K562 (cell line): ENCODE data around the gene PPARGC1A. TPM values are rescaled to one million over a fixed set of nuclear protein-coding genes. Genes with fewer than 3 reads are reported as not detected.

Source experiments
- ATAC-seq: fragments of 200-7000 bp; cut with Tn5 transposase; 3 replicates; pipeline ENCODE4 v1.9.1; 2020; ENCODE audit warnings: moderate library complexity
- BruUV-seq: library from RNA; stranded (reverse); fragments of 400-500 nt; replicated peaks from 2 replicates; lab custom pipeline; 2021; lab: Mats Ljungman, UMichigan
- CTCF ChIA-PET: fragments of 300-600 bp; formaldehyde crosslinking; extraction: SDS; loops from one replicate; lab custom pipeline; 2021; ENCODE audit warnings: low intra/inter-chr PET ratio; lab: Yijun Ruan, JAX
- POLR2A ChIA-PET: fragments of 300-600, 350-650 bp; sonication (Branson Sonifier 250); formaldehyde crosslinking; extraction: SDS; loops from one replicate; lab custom pipeline; 2021; ENCODE audit warnings: antibody characterized with exemption, inconsistent platforms; lab: Yijun Ruan, JAX
- DNase-seq, 4 experiments: peaks; one replicate each; pipeline versions ENCODE4 v3.0.0 to v3.0.0-alpha.2; 2011 to 2018; ENCODE audit warnings: low spot score in 3 of 4, mixed read lengths in 3 of 4; ENCODE audit errors: extremely low read depth in 1 of 4
- FAIRE-seq: peaks from 2 replicates; lab custom pipeline; 2011; peaks lifted over from hg19 to GRCh38; lab: Jason Lieb, UNC
- H2AFZ ChIP-seq: 2 replicates; pipeline ENCODE4 v1.6.0; 2011; ENCODE audit warnings: low read depth, low read length, control low read depth, inconsistent platforms
- H3K27ac ChIP-seq: fragments of 200-600 bp; 3 replicates; pipeline ENCODE4 v1.8.0; 2011; ENCODE audit warnings: low read depth, mild to moderate bottlenecking, control low read depth, inconsistent platforms, low read length, moderate library complexity, mixed read lengths; ENCODE audit errors: extremely low read depth
- H3K27me3 ChIP-seq, 2 experiments: fragments of 300-600 bp in 1 of 2; 2 replicates in 1 of 2; 3 replicates in 1 of 2; pipeline versions ENCODE4 v1.6.0 to v1.8.0; 2011; ENCODE audit warnings: inconsistent platforms in 2 of 2, low read length in 2 of 2, mild to moderate bottlenecking in 1 of 2, mixed read lengths in 1 of 2, moderate library complexity in 1 of 2; ENCODE audit not compliant: control insufficient read depth in 2 of 2, insufficient read depth in 2 of 2
- H3K36me3 ChIP-seq: fragments of 300-600 bp; 3 replicates; pipeline ENCODE4 v1.8.0; 2011; ENCODE audit warnings: mild to moderate bottlenecking, low read length, inconsistent platforms; ENCODE audit not compliant: control insufficient read depth, insufficient read depth
- H3K4me1 ChIP-seq, 2 experiments: fragments of 200-600 bp in 1 of 2; replicated peaks in 1 of 2; 2 replicates in 1 of 2; 3 replicates in 1 of 2; pipeline versions ENCODE4 v1.5.1 to v1.8.0; 2011; ENCODE audit warnings: inconsistent platforms in 2 of 2, low read length in 2 of 2, mild to moderate bottlenecking in 1 of 2, mixed read lengths in 1 of 2, moderate library complexity in 1 of 2; ENCODE audit not compliant: control insufficient read depth in 2 of 2, insufficient read depth in 2 of 2
- H3K4me2 ChIP-seq: 2 replicates; pipeline ENCODE4 v1.6.1; 2011; ENCODE audit warnings: low read length, control low read depth, inconsistent platforms, mixed read lengths; ENCODE audit not compliant: insufficient read depth
- H3K4me3 ChIP-seq: fragments of 200-600 bp; sonication (generic), shearing (Covaris generic); 2 replicates; pipeline ENCODE4 v1.5.1; 2016; ENCODE audit warnings: control low read depth, inconsistent platforms
- H3K79me2 ChIP-seq: fragments of 200-600 bp; 3 replicates; pipeline ENCODE4 v1.8.0; 2011; ENCODE audit warnings: low read length, inconsistent platforms; ENCODE audit not compliant: control insufficient read depth, insufficient read depth
- H3K9ac ChIP-seq, 2 experiments: 2 replicates each; pipeline versions ENCODE4 v1.6.0 to v1.6.1; 2011; ENCODE audit warnings: low read depth in 2 of 2, low read length in 2 of 2, control low read depth in 1 of 2, inconsistent platforms in 1 of 2, mild to moderate bottlenecking in 1 of 2, mixed read lengths in 1 of 2; ENCODE audit not compliant: insufficient read depth in 1 of 2
- H3K9me1 ChIP-seq: one replicate; pipeline ENCODE4 v1.6.0; 2011; ENCODE audit warnings: inconsistent platforms, mild to moderate bottlenecking, low read length, moderate library complexity; ENCODE audit not compliant: control insufficient read depth, insufficient read depth
- H3K9me3 ChIP-seq: replicated peaks from 2 replicates; pipeline ENCODE4 v1.5.1; 2011; ENCODE audit warnings: low read depth, low read length, inconsistent platforms; ENCODE audit not compliant: control insufficient read depth, insufficient read depth
- H4K20me1 ChIP-seq: replicated peaks from 2 replicates; pipeline ENCODE4 v1.6.1; 2011; ENCODE audit warnings: low read length, inconsistent platforms, mixed read lengths; ENCODE audit not compliant: control insufficient read depth, insufficient read depth
- CREB5 ChIP-seq: fragments of 250-450 bp; sonication (Bioruptor Pico); IDR thresholded peaks from 2 replicates; pipeline ENCODE4 v1.5.0; 2020; ENCODE audit warnings: mild to moderate bottlenecking
- E2F3 ChIP-seq: fragments of 250-450 bp; sonication (Bioruptor Pico); IDR thresholded peaks from 2 replicates; pipeline ENCODE4 v1.4.0; 2020; ENCODE audit warnings: mild to moderate bottlenecking
- ELF1 ChIP-seq: fragments of 200-800 bp; sonication (Bioruptor generic); IDR thresholded peaks from 2 replicates; pipeline ENCODE4 v1.6.1; 2016; ENCODE audit warnings: missing genetic modification characterization, missing compliant biosample characterization
- FOXP1 ChIP-seq: sonication (generic); formaldehyde crosslinking; IDR thresholded peaks from 2 replicates; pipeline ENCODE4 v1.8.0; 2022; ENCODE audit warnings: mild to moderate bottlenecking, missing genetic modification reagents
- HES1 ChIP-seq: fragments of 450-650 bp; IDR thresholded peaks from 2 replicates; pipeline ENCODE4 v1.6.1; 2016; ENCODE audit warnings: low read depth, mild to moderate bottlenecking, moderate library complexity
- LEF1 ChIP-seq: fragments of 450-650 bp; IDR thresholded peaks from 2 replicates; pipeline ENCODE4 v1.6.1; 2016; ENCODE audit warnings: mild to moderate bottlenecking
- MAZ ChIP-seq, 2 experiments: fragments of 450-650 bp in 1 of 2; sonication (generic) in 1 of 2; formaldehyde crosslinking; IDR thresholded peaks in 1 of 2; conservative IDR thresholded peaks in 1 of 2; 2 replicates each; pipeline versions ENCODE4 v1.4.0 to v1.5.0; 2020; ENCODE audit warnings: mild to moderate bottlenecking in 1 of 2, missing genetic modification reagents in 1 of 2
- NR4A1 ChIP-seq, 2 experiments: fragments of 250-450 bp in 1 of 2; fragments of 450-650 bp in 1 of 2; sonication (Bioruptor Pico) in 1 of 2; IDR thresholded peaks; 2 replicates each; pipeline versions ENCODE4 v1.4.0 to v1.6.1; 2016 to 2020; ENCODE audit warnings: mild to moderate bottlenecking in 2 of 2, missing compliant biosample characterization in 1 of 2, missing genetic modification characterization in 1 of 2, moderate library complexity in 1 of 2
- SLC30A9 ChIP-seq: fragments of 250-450 bp; sonication (Bioruptor Pico); IDR thresholded peaks from 2 replicates; pipeline ENCODE4 v1.8.0; 2022; ENCODE audit warnings: mild to moderate bottlenecking, moderate library complexity
- SRF ChIP-seq, 2 experiments: fragments of 250-450, 450-650 bp in 1 of 2; sonication (Bioruptor Pico) in 1 of 2; sonication (generic) in 1 of 2; formaldehyde crosslinking; IDR thresholded peaks; 2 replicates each; pipeline versions ENCODE4 v1.5.0 to v1.5.1; 2020 to 2022; ENCODE audit warnings: mild to moderate bottlenecking in 1 of 2, missing genetic modification reagents in 1 of 2
- TEAD2 ChIP-seq: fragments of 450-650 bp; IDR thresholded peaks from 2 replicates; pipeline ENCODE4 v1.6.1; 2016; ENCODE audit warnings: missing genetic modification characterization, control low read depth, missing compliant biosample characterization
- ZBTB43 ChIP-seq: sonication (generic); formaldehyde crosslinking; IDR thresholded peaks from 2 replicates; pipeline ENCODE4 v1.8.0; 2023; ENCODE audit warnings: mild to moderate bottlenecking, missing genetic modification reagents
- ZNF133 ChIP-seq: fragments of 250-450 bp; sonication (Bioruptor Pico); IDR thresholded peaks from 2 replicates; pipeline ENCODE4 v1.4.0; 2020; ENCODE audit warnings: mild to moderate bottlenecking
- ZNF134 ChIP-seq: fragments of 250-450 bp; sonication (Bioruptor Pico); conservative IDR thresholded peaks from 2 replicates; pipeline ENCODE4 v1.4.0; 2020
- ZNF512 ChIP-seq: IDR thresholded peaks from 2 replicates; pipeline ENCODE4 v1.6.1; 2016; ENCODE audit warnings: missing genetic modification characterization, missing compliant biosample characterization
- WGBS: fragments of 100-300 bp; shearing (Covaris generic); methylation state at CpG from one replicate; pipeline ENCODE4 v1.1.6; 2016; ENCODE audit warnings: low coverage, mixed read lengths; ENCODE audit not compliant: insufficient coverage; ENCODE audit errors: missing lambda C conversion rate; 5-methylcytosine and 5-hydroxymethylcytosine counted together
- in situ Hi-C: fragments of 300-500 bp; cut with MboI; formaldehyde crosslinking; loops from 4 replicates; pipeline ENCODE4 v1.15.0; 2018; ENCODE audit warnings: inconsistent platforms, mixed read lengths
- intact Hi-C: fragments of 100-400 bp; cut with micrococcal nuclease; formaldehyde crosslinking; loops from 2 replicates; pipeline ENCODE4 v1.14.2; 2022
- polyA plus RNA-seq, 8 experiments: library from polyadenylated mRNA; depleted of rRNA in 4 of 8; stranded (reverse) in 5 of 8; unstranded in 3 of 8; fragments of >200 nt; fragmentation: Nextera tagmentation in 2 of 8; fragmentation: Illumina TruSeq in 1 of 8; extraction: Ambion mirVana in 2 of 8; extraction: Trizol in 1 of 8; gene quantifications; 2 replicates each; pipeline versions ENCODE4 v1.2.1 to v1.2.3, GENCODE V29; 2011 to 2014; ENCODE audit warnings: inconsistent platforms in 1 of 8, missing spikeins in 1 of 8
- total RNA-seq, 7 experiments: library from RNA; depleted of rRNA in 6 of 7; stranded (reverse); fragments of >200 nt in 6 of 7; fragmentation: Illumina TruSeq in 2 of 7; extraction: Trizol in 2 of 7; gene quantifications; 2 replicates each; pipeline versions ENCODE4 v1.2.1 to v1.2.3, GENCODE V29; 2011 to 2021; ENCODE audit warnings: low replicate concordance in 1 of 7

PPARGC1A gene
- total and polyA plus RNA-seq, 9 of the 15 experiments (the other 6 are each of a cell fraction or from before 2014, with no cell fraction given) = 0.02 TPM; not detected in 8

GRCh38 chr4:23882976-23883531, 6.8 kb downstream of the PPARGC1A start (continued):
- TF ChIP-seq ZNF512 = no peak
- TF ChIP-seq ZBTB43 (CRISPR knock-in tag) = no peak
- TF ChIP-seq ELF1 (tag) = no peak

- H3K4me3 ChIP-seq = no peak overlapping the region
- H3K4me1 ChIP-seq = no peaks in the 10 kb centered on the region
- H3K9me3 ChIP-seq = no peaks in the 10 kb centered on the region
- intact Hi-C loops = no loop called here
- FAIRE-seq (no peak), DNase-seq (no peak), ATAC-seq (no peak)
- H3K79me2 ChIP-seq = no peaks in the 10 kb centered on the region
- CTCF ChIA-PET = no interaction called here
- BruUV-seq = no TSS peak
- no peak overlapping the region for H3K4me2 ChIP-seq
- 0% methylated on average over 8 of the region's 8 CpGs for WGBS
- no peak overlapping the region for H3K27ac ChIP-seq
- no peaks in the 10 kb centered on the region for H3K27me3 ChIP-seq
- no peaks in the 10 kb centered on the region for H3K9me1 ChIP-seq
- no peak for TF ChIP-seq FOXP1
- no peak for TF ChIP-seq HES1
- no peak for TF ChIP-seq ZNF133 (CRISPR knock-in tag)
- no peak for TF ChIP-seq LEF1
- no peak for TF ChIP-seq MAZ (CRISPR knock-in tag; conservative IDR thresholded peaks at IDR 0.05 in 1 of 2, IDR thresholded peaks at IDR 0.05 in 1 of 2)
- TF ChIP-seq E2F3 (CRISPR knock-in tag) = no peak
- no peak for TF ChIP-seq NR4A1 (CRISPR knock-in tag; IDR thresholded peaks at IDR 0.05)
- TF ChIP-seq NR4A1 (tag; IDR thresholded peaks at IDR 0.05) = no peak
- TF ChIP-seq CREB5 (CRISPR knock-in tag) = no peak
- TF ChIP-seq TEAD2 (tag) = no peak
- TF ChIP-seq SRF (CRISPR knock-in tag; IDR thresholded peaks at IDR 0.05) = no peak
- TF ChIP-seq ZNF134 (CRISPR knock-in tag) = no peak
- TF ChIP-seq SLC30A9 (CRISPR knock-in tag) = no peak
- H3K36me3 ChIP-seq = no peaks in the 10 kb centered on the region
- H4K20me1 ChIP-seq = no peaks in the 10 kb centered on the region
- H3K9ac ChIP-seq = no peak overlapping the region
- no peak overlapping the region for H2AFZ ChIP-seq
- POLR2A ChIA-PET = no interaction called here
- in situ Hi-C loops = no loop called here
Observed at GRCh38 chr4:23881674-23882337, 8.0 kb downstream of the PPARGC1A start.
